Liver (tissue), 3 donors: ENCODE data around the gene MCTP2.

Experiments
- HNF4A ChIP-seq, 2 donors: conservative IDR thresholded peaks; 2 replicates each; pipeline ENCODE4 v1.6.1; 2016; ENCODE audit warnings: antibody characterized with exemption in 2 of 2, mild to moderate bottlenecking in 2 of 2
- JUND ChIP-seq, 2 donors: IDR thresholded peaks; 2 replicates each; pipeline ENCODE4 v1.6.1; 2016; ENCODE audit warnings: antibody characterized with exemption in 2 of 2
- RAD21 ChIP-seq, 2 donors: IDR thresholded peaks; 2 replicates each; pipeline ENCODE4 v1.6.1; 2016; ENCODE audit warnings: antibody characterized with exemption in 2 of 2, mild to moderate bottlenecking in 2 of 2
- REST ChIP-seq: IDR thresholded peaks from 2 replicates; pipeline ENCODE4 v1.6.1; 2016; ENCODE audit warnings: antibody characterized with exemption, mild to moderate bottlenecking
- TAF1 ChIP-seq: conservative IDR thresholded peaks from 2 replicates; pipeline ENCODE4 v1.6.1; 2016; ENCODE audit warnings: antibody characterized with exemption, mild to moderate bottlenecking
- YY1 ChIP-seq: IDR thresholded peaks from 2 replicates; pipeline ENCODE4 v1.6.1; 2016; ENCODE audit warnings: antibody characterized with exemption, mild to moderate bottlenecking
- TF ChIP-seq, protein P1 (sequence below): fragments of 150-350 bp; IDR thresholded peaks from 2 replicates; pipeline ENCODE4 v1.5.1; 2017; ENCODE audit warnings: improper control_type of control experiment, low read depth, low read length; ENCODE audit not compliant: missing input control
- donor health status: healthy.
- donor health status: healthy.

GRCh38 chr15:94443186-94443585 is 211.8 kb downstream of the MCTP2 start:
- TF ChIP-seq, protein P1, sequence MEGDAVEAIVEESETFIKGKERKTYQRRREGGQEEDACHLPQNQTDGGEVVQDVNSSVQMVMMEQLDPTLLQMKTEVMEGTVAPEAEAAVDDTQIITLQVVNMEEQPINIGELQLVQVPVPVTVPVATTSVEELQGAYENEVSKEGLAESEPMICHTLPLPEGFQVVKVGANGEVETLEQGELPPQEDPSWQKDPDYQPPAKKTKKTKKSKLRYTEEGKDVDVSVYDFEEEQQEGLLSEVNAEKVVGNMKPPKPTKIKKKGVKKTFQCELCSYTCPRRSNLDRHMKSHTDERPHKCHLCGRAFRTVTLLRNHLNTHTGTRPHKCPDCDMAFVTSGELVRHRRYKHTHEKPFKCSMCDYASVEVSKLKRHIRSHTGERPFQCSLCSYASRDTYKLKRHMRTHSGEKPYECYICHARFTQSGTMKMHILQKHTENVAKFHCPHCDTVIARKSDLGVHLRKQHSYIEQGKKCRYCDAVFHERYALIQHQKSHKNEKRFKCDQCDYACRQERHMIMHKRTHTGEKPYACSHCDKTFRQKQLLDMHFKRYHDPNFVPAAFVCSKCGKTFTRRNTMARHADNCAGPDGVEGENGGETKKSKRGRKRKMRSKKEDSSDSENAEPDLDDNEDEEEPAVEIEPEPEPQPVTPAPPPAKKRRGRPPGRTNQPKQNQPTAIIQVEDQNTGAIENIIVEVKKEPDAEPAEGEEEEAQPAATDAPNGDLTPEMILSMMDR = no peak
- TF ChIP-seq JUND (IDR thresholded peaks at IDR 0.05) (no peak), TAF1 (no peak), REST (no peak), YY1 (no peak), RAD21 (IDR thresholded peaks at IDR 0.05) (no peak), HNF4A (conservative IDR thresholded peaks at IDR 0.05) (no peak)
